DMS 273 treated with DMSO at 0.1 percent for 48 hours (cell line): Measurements from ENCODE around the gene WFDC8.

Experiments
- DNase-seq: peaks from one replicate; lab custom pipeline; 2025; lab: John Stamatoyannopoulos, UW

The WFDC8 gene

GRCh38 chr20:45547206-45547770 lies 31.8 kb downstream of the WFDC8 start, which contains the start of gene EPPIN:
Gene EPPIN (minus strand): TSS chr20:45547401. CDS start chr20:45547357, 44 bp downstream.
- DNase-seq: no peak

DNA sequence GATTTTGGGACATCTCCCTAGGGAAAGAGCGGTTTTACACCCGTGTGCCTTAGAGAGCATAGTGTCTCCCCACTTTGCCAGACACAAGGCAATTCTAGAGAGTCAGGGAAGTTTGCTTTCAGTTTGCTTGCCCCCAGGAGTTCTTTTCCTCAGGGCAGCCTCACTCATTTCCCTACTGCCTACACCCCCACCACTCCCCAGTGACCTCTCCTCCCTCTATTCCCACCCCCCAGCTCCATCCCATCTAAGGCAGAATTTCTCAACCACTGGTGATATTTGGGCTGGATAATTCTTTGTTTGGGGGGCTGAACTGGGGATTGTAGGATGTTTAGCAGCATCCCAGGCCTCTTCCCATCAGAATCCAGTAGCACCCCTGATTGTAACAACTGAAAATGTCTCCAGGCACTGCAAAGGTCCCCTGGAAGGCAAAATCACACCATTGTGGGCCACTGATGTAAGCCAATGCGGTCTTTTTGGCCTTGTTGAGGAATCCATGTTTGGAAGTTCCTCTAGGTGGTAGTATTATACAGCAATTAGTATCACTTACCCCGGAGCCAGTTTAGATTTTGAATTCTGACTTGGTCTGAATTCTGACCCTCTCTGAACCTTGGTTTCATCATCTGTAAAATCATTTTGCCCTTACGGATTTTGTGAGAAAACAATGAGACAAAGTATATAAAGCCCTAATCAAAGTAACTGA lies 33.2 kb downstream of the WFDC8 start:
- DNase-seq: no peak

- no peak for DNase-seq
Measured at GRCh38 chr20:45545351-45545750, 33.7 kb downstream of the WFDC8 start.

GRCh38 chr20:45539382-45539781 lies 39.7 kb downstream of the WFDC8 start, which contains the start of gene WFDC6:
Gene WFDC6 (minus strand): TSS chr20:45539482. CDS start chr20:45539407, 75 bp downstream.
- DNase-seq: no peak

DNA sequence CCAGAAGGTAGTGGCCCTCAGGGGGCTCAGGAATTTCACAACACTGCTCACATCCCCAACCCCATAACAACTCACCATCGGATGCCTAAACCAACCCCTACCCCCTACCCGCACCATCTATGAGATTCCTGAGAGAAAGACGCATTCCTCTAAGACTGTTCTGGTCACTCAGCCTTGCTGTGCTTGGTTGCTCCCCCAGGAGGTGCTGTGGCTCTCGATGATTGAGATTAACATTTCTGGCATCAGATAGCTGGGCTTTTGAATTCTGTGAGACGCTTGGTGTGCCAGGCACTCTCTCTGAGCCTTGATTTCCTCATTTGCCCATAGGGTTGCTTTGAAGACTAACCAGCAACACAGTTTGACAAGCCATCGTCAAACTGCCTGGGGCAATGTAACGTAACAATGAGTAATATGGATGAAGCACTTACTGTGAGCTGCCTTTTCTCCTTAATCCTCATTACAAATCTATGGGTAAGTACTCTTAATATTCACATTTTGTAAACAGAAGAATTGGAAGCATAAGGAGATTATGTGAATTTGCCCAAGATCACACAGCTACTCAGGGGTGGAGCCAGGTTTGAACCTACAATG lies 40.8 kb downstream of the WFDC8 start:
- no peak for DNase-seq

GRCh38 chr20:45527294-45527693 lies 51.8 kb downstream of the WFDC8 start:
- DNase-seq: no peak

- DNase-seq: no peak
Measured at GRCh38 chr20:45523821-45524220, 55.3 kb downstream of the WFDC8 start.

GRCh38 chr20:45518282-45518681 lies 60.8 kb downstream of the WFDC8 start:
- no peak for DNase-seq

DNA sequence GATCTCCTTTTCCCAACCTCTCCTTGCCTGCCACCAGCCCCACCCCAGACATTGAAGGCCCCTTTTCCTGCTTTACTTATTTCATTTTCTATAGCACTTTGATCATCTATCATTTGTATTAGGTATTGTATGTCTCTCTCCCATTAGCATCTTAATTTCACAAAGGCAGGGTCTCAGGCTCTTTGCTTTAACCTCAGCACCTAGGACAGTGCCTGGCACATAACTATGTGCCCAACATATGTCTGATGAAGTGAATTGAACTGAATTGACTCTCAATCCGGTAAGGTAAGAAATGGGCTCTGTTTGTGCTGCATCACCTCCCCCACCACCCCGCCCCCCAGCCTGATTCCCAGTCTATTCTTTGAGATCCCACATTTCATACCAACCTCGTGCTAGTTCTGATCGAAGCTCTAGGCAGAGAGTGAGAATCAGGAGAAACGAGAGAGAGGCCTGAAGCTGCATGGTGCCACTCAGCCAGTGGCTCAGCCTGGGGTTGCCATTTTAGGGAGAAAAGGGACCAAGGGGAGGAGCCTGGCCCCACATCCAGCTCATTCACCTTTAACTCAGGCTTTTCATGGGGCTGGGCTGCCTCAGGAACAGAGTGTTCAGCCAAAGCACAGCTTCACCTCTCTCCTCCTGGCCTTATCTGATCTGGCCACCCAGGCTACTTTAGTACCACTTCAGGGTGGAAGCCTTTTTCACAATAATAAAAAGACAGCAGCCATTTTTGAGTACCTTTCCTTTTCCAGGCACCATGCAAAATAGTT lies 63.8 kb downstream of the WFDC8 start, which contains the start of gene SPINT3:
SPINT3 (minus strand) TSS at position 476 of the 767 bp plus-strand sequence; CDS start at position 462, 14 bp downstream.
- no peak for DNase-seq

GRCh38 chr20:45510242-45510862 lies 68.7 kb downstream of the WFDC8 start:
- no peak for DNase-seq

GRCh38 chr20:45509091-45509490 lies 70.0 kb downstream of the WFDC8 start:
- DNase-seq: no peak

GRCh38 chr20:45508068-45508886 lies 70.8 kb downstream of the WFDC8 start:
- DNase-seq: no peak

GRCh38 chr20:45507011-45507820 lies 71.9 kb downstream of the WFDC8 start:
- no peak for DNase-seq

GRCh38 chr20:45506398-45506797 lies 72.7 kb downstream of the WFDC8 start:
- no peak for DNase-seq

GRCh38 chr20:45503403-45503802 lies 75.7 kb downstream of the WFDC8 start:
- DNase-seq: no peak

DNA sequence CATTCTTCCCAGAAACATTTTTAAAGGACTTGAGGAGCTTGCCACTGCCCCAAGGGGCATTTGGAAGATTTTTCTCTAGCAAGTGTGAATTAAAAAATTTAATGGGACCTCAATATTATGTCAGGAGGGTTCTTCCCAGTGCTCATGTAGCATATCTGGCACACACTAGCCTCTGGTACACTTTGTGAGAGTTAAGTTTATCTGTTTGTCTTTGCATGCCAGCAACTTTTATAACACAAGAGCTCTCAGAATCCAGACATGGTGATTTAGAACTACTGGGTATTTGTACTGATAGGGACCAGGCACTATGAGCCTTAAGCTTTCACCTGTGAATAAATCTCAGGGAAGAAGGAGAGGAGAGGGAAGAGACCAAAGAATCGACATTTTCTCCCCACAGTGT lies 76.5 kb downstream of the WFDC8 start:
- DNase-seq: no peak
